MM.1S (cell line): ENCODE data around the gene PARVA.

ENCODE experiments used
- DNase-seq: peaks from one replicate; pipeline ENCODE4 v3.0.0-alpha.2; 2015
- H2AFZ ChIP-seq: fragments of 300-600 bp; sonication (generic); 2 replicates; pipeline ENCODE4 v1.6.0; 2016; ENCODE audit warnings: antibody characterized with exemption, low read length
- H3F3A ChIP-seq: fragments of 300-600 bp; sonication (generic); 2 replicates; pipeline ENCODE4 v1.6.1; 2016; ENCODE audit warnings: mild to moderate bottlenecking, antibody characterized with exemption, low read length, moderate library complexity, mixed read lengths; ENCODE audit not compliant: insufficient read depth
- H3K27ac ChIP-seq: fragments of 300-600 bp; sonication (generic); 2 replicates; pipeline ENCODE4 v1.5.1; 2016; ENCODE audit warnings: mild to moderate bottlenecking, low read length
- H3K27me3 ChIP-seq: fragments of 300-600 bp; sonication (generic); replicated peaks from 2 replicates; pipeline ENCODE4 v1.6.0; 2016; ENCODE audit warnings: low read length; ENCODE audit not compliant: insufficient read depth
- H3K36me3 ChIP-seq: fragments of 300-600 bp; sonication (generic); replicated peaks from 2 replicates; pipeline ENCODE4 v1.6.1; 2016; ENCODE audit warnings: mild to moderate bottlenecking, low read length, mixed read lengths; ENCODE audit not compliant: insufficient read depth
- H3K4me1 ChIP-seq: fragments of 300-600 bp; sonication (generic); 2 replicates; pipeline ENCODE4 v1.6.1; 2016; ENCODE audit warnings: low read length, mixed read lengths
- H3K4me2 ChIP-seq: fragments of 300-600 bp; sonication (generic); 2 replicates; pipeline ENCODE4 v1.6.0; 2016; ENCODE audit warnings: low read depth, low read length
- H3K4me3 ChIP-seq: fragments of 300-600 bp; sonication (generic); 2 replicates; pipeline ENCODE4 v1.5.1; 2016; ENCODE audit warnings: low read length, mixed read lengths
- H3K79me2 ChIP-seq: fragments of 300-600 bp; sonication (generic); 2 replicates; pipeline ENCODE4 v1.6.1; 2016; ENCODE audit warnings: mixed run types, low read length, mixed read lengths
- H3K9ac ChIP-seq: fragments of 300-600 bp; sonication (generic); 2 replicates; pipeline ENCODE4 v1.6.1; 2016; ENCODE audit warnings: low read length, mixed read lengths
- H3K9me2 ChIP-seq: fragments of 300-600 bp; sonication (generic); replicated peaks from 2 replicates; pipeline ENCODE4 v1.6.1; 2016; ENCODE audit warnings: mild to moderate bottlenecking, low read length, mixed read lengths; ENCODE audit not compliant: insufficient read depth
- H3K9me3 ChIP-seq: fragments of 300-600 bp; sonication (generic); replicated peaks from 2 replicates; pipeline ENCODE4 v1.6.1; 2016; ENCODE audit warnings: mild to moderate bottlenecking, low read length, mixed read lengths; ENCODE audit not compliant: insufficient read depth
- H4K20me1 ChIP-seq: fragments of 300-600 bp; sonication (generic); 2 replicates; pipeline ENCODE4 v1.6.1; 2016; ENCODE audit warnings: mild to moderate bottlenecking, low read length, moderate library complexity, mixed read lengths; ENCODE audit not compliant: insufficient read depth
- EZH2 ChIP-seq: fragments of 300-600 bp; sonication (generic); optimal IDR thresholded peaks from 2 replicates; pipeline ENCODE3; 2017; ENCODE audit warnings: low read depth, mild to moderate bottlenecking, antibody characterized with exemption, low read length, mixed read lengths
- EZH2phosphoT487 ChIP-seq: fragments of 300-600 bp; sonication (generic); IDR thresholded peaks from 2 replicates; pipeline ENCODE4 v1.6.1; 2018; ENCODE audit warnings: antibody characterized with exemption, low read length
- TF ChIP-seq, protein P1 (sequence below): fragments of 300-600 bp; sonication (generic); IDR thresholded peaks from 2 replicates; pipeline ENCODE4 v1.5.1; 2016; ENCODE audit warnings: antibody characterized with exemption, low read length, mixed read lengths

The PARVA gene

DNA sequence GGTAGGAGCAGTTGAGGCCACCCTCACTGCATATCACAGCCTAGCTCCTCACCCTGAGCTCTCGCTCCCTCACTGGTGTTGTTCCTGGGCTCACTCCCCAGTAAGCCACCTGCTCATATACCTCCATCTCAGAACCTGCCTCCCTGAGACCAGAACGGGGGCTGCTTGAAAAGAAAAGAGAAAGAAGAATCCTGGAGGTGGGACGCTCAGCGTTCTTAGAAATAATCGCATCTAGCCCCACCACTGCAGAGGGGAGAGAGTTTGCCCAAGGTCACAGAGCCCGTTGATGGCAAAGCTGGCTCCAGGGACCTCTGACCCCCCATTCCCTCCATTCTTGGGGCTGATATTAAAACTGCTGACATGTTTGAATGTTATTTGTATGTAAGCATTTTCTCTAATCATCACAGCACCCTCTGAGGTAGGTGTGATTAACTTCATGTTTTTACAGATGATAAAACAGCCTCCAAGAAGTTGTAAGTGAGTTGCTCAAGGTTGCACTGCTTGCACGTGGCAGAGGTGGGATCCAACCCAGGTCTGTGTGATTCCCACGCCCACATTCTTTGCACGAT, 164.3 kb downstream of the PARVA start:
- H3K9ac ChIP-seq, result no peak overlapping the region
- no peak overlapping the region for H2AFZ ChIP-seq
- H3K9me2 ChIP-seq, result no peaks in the 10 kb centered on the region
- H3K79me2 ChIP-seq, result no peaks in the 10 kb centered on the region
- no peak for DNase-seq
- no peaks in the 10 kb centered on the region for H3K4me1 ChIP-seq
- no peaks in the 10 kb centered on the region for H3K36me3 ChIP-seq
- H4K20me1 ChIP-seq, result no peaks in the 10 kb centered on the region
- no peaks in the 10 kb centered on the region for H3K27me3 ChIP-seq
- H3K9me3 ChIP-seq, result no peaks in the 10 kb centered on the region
- no peak overlapping the region for H3K4me3 ChIP-seq
- H3K27ac ChIP-seq, result no peak overlapping the region
- H3K4me2 ChIP-seq, result no peak overlapping the region
- H3F3A ChIP-seq, result no peaks in the 10 kb centered on the region
- TF ChIP-seq EZH2, result no peak
- TF ChIP-seq, protein P1, sequence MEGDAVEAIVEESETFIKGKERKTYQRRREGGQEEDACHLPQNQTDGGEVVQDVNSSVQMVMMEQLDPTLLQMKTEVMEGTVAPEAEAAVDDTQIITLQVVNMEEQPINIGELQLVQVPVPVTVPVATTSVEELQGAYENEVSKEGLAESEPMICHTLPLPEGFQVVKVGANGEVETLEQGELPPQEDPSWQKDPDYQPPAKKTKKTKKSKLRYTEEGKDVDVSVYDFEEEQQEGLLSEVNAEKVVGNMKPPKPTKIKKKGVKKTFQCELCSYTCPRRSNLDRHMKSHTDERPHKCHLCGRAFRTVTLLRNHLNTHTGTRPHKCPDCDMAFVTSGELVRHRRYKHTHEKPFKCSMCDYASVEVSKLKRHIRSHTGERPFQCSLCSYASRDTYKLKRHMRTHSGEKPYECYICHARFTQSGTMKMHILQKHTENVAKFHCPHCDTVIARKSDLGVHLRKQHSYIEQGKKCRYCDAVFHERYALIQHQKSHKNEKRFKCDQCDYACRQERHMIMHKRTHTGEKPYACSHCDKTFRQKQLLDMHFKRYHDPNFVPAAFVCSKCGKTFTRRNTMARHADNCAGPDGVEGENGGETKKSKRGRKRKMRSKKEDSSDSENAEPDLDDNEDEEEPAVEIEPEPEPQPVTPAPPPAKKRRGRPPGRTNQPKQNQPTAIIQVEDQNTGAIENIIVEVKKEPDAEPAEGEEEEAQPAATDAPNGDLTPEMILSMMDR, result no peak
- TF ChIP-seq EZH2phosphoT487, result no peak

DNA sequence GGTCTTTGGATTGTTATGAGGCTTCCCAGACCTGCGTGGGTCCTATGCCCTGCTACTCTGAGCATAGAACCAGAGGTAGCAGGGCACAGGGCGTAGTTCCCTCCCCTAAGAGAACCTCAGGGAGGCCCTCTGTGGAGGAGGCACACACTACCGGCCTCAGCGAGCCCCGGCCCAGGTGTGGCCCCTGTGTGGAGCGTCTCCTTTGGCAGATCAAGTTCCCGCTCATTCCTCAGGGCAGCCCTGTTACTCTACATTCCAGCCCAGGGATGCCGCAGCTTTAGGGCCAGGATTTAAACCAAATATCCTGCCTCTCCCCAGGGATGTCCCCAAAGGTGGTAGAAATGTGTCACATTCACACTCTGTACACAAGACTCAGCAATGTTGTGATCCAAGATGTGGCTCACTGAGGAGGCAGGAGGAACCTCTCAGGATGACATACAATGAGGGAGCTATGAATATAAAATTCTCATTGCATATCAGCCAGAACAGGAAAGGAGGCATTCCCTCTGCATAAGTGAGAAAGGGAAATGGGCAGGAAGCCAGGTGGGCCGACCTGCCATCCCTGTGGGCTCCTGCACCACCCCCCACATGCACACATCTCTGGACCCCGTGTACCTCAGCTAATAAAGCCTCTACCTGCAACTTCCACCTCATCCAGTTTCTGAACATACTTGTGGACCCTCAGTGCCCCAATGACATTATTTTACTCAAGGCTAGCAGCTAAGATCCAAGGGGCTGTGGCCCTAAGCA, 165.0 kb downstream of the PARVA start:
- H3K4me1 ChIP-seq, result no peaks in the 10 kb centered on the region
- no peaks in the 10 kb centered on the region for H4K20me1 ChIP-seq
- no peak for DNase-seq
- no peaks in the 10 kb centered on the region for H3F3A ChIP-seq
- no peak overlapping the region for H3K27ac ChIP-seq
- H3K4me3 ChIP-seq, result no peak overlapping the region
- no peaks in the 10 kb centered on the region for H3K9me3 ChIP-seq
- no peaks in the 10 kb centered on the region for H3K36me3 ChIP-seq
- TF ChIP-seq EZH2phosphoT487 (no peak), EZH2 (no peak)
- TF ChIP-seq, protein P1, result no peak
- H2AFZ ChIP-seq, result no peak overlapping the region
- H3K9ac ChIP-seq, result no peak overlapping the region
- no peaks in the 10 kb centered on the region for H3K79me2 ChIP-seq
- no peaks in the 10 kb centered on the region for H3K27me3 ChIP-seq
- no peak overlapping the region for H3K4me2 ChIP-seq
- no peaks in the 10 kb centered on the region for H3K9me2 ChIP-seq

DNA sequence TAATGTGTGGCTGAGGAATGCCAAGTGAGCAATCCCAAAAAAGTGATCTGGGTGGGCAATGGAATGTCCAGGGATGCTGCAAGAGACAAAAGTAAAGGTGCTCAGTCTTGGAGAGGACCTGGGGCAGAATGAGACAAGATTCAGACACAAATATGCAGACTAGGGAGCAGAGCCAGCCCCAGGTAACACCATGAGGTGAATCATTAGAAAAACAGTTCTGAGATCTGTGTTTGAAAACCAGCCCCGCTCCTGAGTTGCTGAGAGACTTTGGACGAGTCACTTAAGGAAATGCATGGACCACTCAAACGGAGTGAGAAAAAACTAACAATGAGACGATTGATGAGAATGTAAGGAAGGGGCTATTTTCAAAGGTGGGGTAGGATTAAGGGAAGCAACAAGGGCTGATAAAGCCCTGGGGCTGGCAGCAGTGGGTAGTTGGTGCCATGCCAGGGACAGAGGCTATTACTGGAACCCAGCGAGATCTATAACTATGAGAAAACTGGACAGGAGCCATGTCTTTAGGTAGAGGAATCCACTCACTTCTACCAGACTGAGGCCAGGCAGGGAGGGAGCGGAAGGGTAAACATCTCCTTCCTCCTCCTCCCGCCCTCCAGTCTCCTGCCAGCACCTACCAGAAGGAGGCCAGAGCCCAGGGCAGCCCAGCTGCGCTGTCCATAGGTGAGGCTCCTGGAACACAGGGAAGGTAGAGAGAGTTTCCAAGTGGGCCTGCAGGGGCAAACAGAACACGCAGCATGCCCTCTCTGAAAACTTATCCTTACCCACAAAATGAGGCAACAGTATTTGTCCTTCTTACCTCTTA, 166.4 kb downstream of the PARVA start:
- no peaks in the 10 kb centered on the region for H4K20me1 ChIP-seq
- H2AFZ ChIP-seq, result no peak overlapping the region
- no peaks in the 10 kb centered on the region for H3K9me3 ChIP-seq
- H3K36me3 ChIP-seq, result no peaks in the 10 kb centered on the region
- H3K79me2 ChIP-seq, result no peaks in the 10 kb centered on the region
- H3F3A ChIP-seq, result no peaks in the 10 kb centered on the region
- no peak overlapping the region for H3K9ac ChIP-seq
- H3K9me2 ChIP-seq, result no peaks in the 10 kb centered on the region
- H3K27me3 ChIP-seq, result no peaks in the 10 kb centered on the region
- no peak for DNase-seq
- H3K4me1 ChIP-seq, result no peaks in the 10 kb centered on the region
- no peak for TF ChIP-seq EZH2phosphoT487
- TF ChIP-seq, protein P1, result no peak
- no peak for TF ChIP-seq EZH2
- H3K4me2 ChIP-seq, result no peak overlapping the region
- H3K4me3 ChIP-seq, result no peak overlapping the region
- H3K27ac ChIP-seq, result no peak overlapping the region
